ENCODE results near the gene DLG1.

DNA sequence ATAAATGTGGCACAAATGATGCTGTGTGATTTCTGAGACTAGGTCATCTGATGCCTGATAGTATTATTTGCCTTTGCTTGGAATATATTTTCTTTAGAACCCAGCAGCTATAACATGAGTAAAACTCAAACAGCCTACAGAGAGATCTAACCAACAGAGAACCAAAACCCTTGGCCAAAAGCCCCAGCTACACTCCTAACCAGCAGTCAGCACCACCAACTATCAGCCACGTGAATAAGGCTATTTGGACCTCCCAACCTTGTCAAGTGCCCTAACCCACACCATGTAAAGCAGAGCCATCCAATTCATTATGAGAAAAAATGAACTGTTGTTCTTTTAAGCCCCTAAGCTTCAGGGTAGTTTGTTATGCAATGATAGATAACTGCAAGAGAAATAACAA lies 154.2 kb downstream of the DLG1 start:
- TF ChIP-seq, protein P1, sequence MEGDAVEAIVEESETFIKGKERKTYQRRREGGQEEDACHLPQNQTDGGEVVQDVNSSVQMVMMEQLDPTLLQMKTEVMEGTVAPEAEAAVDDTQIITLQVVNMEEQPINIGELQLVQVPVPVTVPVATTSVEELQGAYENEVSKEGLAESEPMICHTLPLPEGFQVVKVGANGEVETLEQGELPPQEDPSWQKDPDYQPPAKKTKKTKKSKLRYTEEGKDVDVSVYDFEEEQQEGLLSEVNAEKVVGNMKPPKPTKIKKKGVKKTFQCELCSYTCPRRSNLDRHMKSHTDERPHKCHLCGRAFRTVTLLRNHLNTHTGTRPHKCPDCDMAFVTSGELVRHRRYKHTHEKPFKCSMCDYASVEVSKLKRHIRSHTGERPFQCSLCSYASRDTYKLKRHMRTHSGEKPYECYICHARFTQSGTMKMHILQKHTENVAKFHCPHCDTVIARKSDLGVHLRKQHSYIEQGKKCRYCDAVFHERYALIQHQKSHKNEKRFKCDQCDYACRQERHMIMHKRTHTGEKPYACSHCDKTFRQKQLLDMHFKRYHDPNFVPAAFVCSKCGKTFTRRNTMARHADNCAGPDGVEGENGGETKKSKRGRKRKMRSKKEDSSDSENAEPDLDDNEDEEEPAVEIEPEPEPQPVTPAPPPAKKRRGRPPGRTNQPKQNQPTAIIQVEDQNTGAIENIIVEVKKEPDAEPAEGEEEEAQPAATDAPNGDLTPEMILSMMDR (IDR thresholded peaks at IDR 0.05), result no peak
- TF ChIP-seq POLR2AphosphoS5 (IDR thresholded peaks at IDR 0.05; ENCODE audit: low read depth, low read length) (no peak), SIN3A (IDR thresholded peaks at IDR 0.05; ENCODE audit: borderline replicate concordance, insufficient read depth, low read depth, low read length) (no peak), TCF7L2 (IDR thresholded peaks at IDR 0.05; ENCODE audit: low read depth, low read length) (no peak)
- TF ChIP-seq, protein P2, sequence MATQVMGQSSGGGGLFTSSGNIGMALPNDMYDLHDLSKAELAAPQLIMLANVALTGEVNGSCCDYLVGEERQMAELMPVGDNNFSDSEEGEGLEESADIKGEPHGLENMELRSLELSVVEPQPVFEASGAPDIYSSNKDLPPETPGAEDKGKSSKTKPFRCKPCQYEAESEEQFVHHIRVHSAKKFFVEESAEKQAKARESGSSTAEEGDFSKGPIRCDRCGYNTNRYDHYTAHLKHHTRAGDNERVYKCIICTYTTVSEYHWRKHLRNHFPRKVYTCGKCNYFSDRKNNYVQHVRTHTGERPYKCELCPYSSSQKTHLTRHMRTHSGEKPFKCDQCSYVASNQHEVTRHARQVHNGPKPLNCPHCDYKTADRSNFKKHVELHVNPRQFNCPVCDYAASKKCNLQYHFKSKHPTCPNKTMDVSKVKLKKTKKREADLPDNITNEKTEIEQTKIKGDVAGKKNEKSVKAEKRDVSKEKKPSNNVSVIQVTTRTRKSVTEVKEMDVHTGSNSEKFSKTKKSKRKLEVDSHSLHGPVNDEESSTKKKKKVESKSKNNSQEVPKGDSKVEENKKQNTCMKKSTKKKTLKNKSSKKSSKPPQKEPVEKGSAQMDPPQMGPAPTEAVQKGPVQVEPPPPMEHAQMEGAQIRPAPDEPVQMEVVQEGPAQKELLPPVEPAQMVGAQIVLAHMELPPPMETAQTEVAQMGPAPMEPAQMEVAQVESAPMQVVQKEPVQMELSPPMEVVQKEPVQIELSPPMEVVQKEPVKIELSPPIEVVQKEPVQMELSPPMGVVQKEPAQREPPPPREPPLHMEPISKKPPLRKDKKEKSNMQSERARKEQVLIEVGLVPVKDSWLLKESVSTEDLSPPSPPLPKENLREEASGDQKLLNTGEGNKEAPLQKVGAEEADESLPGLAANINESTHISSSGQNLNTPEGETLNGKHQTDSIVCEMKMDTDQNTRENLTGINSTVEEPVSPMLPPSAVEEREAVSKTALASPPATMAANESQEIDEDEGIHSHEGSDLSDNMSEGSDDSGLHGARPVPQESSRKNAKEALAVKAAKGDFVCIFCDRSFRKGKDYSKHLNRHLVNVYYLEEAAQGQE (IDR thresholded peaks at IDR 0.05; ENCODE audit: insufficient read depth in 1 of 2, low read depth in 2 of 2, low read length in 1 of 2), result no peak
